ENCODE data around the gene TRAPPC12. TPM values are rescaled to one million over a fixed set of nuclear protein-coding genes. Genes with fewer than 3 reads are reported as not detected.

TRAPPC12 gene
- total RNA-seq, 4 donors from 2014 or later = 90.2 to 248 (median 157) TPM

GRCh38 chr2:3456125-3456524 lies 76.6 kb downstream of the TRAPPC12 start:
- no peaks in the 10 kb centered on the region for H3K9me3 ChIP-seq
- peak in 1 of 2 donors; percentile 63 for DNase-seq (ENCODE audit: low spot score in 2 of 2)
- no peaks in the 10 kb centered on the region for H3K27me3 ChIP-seq
- H3K4me1 ChIP-seq = no peaks in the 10 kb centered on the region
- peaks cover 56% of the 10 kb centered on the region for H3K36me3 ChIP-seq
- H3K4me3 ChIP-seq = no peak overlapping the region
- no peak overlapping the region for H3K27ac ChIP-seq
- no peak for TF ChIP-seq POLR2A (IDR thresholded peaks at IDR 0.05)
- TF ChIP-seq EP300 (IDR thresholded peaks at IDR 0.05) = no peak
- no peak for TF ChIP-seq CTCF (IDR thresholded peaks at IDR 0.05)
- TF ChIP-seq POLR2AphosphoS5 (IDR thresholded peaks at IDR 0.05) = no peak
- WGBS = 96% methylated on average over 14 of the region's 14 CpGs

DNA sequence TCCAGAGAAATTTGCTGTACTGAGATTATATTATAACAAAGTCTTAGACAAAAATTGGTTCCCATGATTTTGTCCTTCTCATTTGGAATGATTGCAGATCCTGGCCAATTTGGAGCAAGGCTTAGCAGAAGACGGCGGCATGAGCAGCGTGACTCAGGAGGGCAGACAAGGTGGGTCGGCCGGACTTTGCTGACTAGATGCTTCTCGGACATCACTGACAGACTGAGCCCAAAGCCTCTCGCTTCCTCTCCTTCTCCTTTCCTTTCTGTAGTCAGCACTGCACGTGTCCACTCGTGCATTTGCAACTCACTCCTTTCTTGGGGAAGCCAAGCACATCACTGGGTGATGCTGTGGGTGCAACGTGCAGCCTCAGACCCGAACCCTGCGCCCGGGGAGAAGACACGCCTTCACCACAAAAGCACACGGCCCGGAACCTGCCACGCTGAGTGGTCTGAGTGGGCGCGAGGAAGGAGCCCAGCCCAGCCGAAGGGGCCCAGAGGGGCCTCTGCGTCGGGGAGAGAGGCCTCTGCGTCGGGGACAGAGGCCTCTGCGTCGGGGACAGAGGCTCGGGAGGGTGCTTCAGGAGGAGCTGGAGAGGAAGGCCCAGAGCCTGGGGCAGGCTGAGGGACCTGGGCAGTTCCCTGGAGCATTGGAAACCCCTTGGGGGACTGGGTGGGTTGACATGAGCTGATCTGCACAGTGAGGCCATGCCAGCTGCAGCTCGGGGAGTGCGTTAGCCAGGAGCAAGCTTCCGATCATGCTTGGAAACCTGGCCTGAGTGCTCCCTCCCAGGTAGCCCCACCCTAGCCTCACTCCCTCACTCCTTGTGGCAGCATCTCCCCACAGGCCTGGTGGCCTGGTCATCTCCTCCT lies 78.3 kb downstream of the TRAPPC12 start:
- Histone ChIP-seq H3K36me3 (peaks cover 52% of the 10 kb centered on the region), H3K27me3 (no peaks in the 10 kb centered on the region), H3K9me3 (no peaks in the 10 kb centered on the region), H3K4me1 (peaks cover 11% of the 10 kb centered on the region), H3K4me3 (no peak overlapping the region), H3K27ac (no peak overlapping the region)
- 92% methylated on average over 30 of the region's 30 CpGs for WGBS
- peak in 1 of 2 donors; percentile 76 for DNase-seq (ENCODE audit: low spot score in 2 of 2)
- TF ChIP-seq POLR2AphosphoS5 (IDR thresholded peaks at IDR 0.05) = no peak
- no peak for TF ChIP-seq POLR2A (IDR thresholded peaks at IDR 0.05)
- no peak for TF ChIP-seq EP300 (IDR thresholded peaks at IDR 0.05)
- no peak for TF ChIP-seq CTCF (IDR thresholded peaks at IDR 0.05)

DNA sequence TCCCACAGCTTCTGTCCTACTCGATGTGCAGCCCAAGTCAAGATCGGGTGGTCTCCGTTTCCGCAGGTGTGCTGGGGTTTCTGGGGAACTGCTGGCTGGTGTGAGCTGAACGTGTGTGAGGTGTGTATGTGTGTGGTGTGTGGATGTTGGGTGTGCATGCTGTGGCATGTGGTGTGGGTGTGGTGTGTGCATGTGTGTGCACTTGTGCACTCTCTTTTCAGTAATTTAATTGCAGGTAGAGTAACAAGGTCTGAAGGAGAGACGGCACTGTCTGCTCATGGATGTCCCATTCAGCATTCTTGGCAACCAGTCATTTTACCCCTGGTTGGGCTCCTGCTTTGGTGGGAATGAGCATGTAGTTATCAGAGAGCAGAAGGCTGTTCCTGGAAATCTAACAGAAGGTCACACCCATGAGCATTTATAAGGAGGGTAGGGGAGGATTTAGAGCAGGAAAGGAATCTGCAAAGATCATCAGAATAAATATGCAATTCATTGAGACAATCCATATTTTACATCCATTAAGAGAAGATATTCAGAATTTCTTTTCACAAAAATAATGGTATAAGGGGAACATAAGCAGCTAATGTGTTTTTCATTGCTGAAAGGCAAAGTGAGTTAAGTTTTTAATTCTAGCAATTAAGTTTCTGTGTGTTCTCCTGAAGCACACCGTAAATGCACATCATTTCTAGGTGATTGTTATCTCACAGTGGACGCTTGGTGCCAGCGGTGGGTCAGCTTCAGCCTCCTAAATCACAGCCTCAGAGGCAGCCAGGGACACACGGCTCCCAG lies 79.1 kb downstream of the TRAPPC12 start:
- 74% methylated on average over 10 of the region's 10 CpGs for WGBS
- H3K4me3 ChIP-seq = no peak overlapping the region
- H3K4me1 ChIP-seq = peaks cover 11% of the 10 kb centered on the region
- H3K9me3 ChIP-seq = no peaks in the 10 kb centered on the region
- DNase-seq (ENCODE audit: low spot score in 2 of 2) = no peak
- peaks cover 51% of the 10 kb centered on the region for H3K36me3 ChIP-seq
- H3K27ac ChIP-seq = no peak overlapping the region
- H3K27me3 ChIP-seq = no peaks in the 10 kb centered on the region
- no peak for TF ChIP-seq POLR2AphosphoS5 (IDR thresholded peaks at IDR 0.05)

DNA sequence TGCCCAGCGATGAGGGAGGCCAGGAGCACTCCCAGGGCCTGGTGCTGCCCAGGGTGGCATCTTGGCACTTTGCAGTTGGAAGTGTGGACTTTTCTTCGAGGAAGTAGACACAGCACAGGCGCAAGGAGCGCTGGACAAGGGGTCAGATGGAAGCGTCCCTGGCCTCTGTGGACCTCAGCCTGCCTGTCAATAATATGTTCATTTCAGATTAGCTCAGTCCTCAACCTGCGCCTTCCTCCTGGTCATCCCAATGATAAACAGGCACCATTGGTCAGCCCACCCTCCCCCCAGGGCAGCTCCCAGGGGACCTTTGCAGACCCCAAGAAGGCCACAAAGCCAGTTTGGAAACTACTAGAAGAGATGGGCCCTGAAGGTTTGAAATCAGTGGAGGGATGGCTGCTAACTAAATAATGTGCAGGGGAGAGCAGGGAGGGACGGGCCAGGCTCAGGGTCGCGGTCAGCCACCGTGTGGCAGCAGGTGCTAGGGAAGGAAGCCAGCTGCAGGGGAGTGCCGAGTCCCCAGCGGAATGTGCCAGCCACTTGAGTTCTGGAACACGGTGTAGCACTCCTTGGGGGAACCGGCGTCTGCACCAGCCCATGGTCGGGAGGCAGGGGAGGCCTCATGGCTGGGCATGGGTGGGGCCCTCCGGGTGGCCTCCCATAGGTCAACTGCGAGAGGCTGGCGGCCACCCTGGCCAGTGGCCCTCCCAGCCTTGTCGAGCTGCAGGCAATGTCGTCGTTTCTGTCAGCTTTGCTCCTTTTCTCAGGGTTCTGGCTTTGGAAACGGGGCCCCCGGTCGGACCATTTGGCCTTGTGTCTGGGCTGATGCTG lies 79.9 kb downstream of the TRAPPC12 start:
- Histone ChIP-seq H3K27me3 (no peaks in the 10 kb centered on the region), H3K4me3 (no peak overlapping the region), H3K36me3 (peaks cover 51% of the 10 kb centered on the region), H3K9me3 (no peaks in the 10 kb centered on the region), H3K27ac (no peak overlapping the region), H3K4me1 (peaks cover 11% of the 10 kb centered on the region)
- TF ChIP-seq CTCF (IDR thresholded peaks at IDR 0.05) = no peak
- no peak for TF ChIP-seq POLR2A (IDR thresholded peaks at IDR 0.05)
- TF ChIP-seq POLR2AphosphoS5 (IDR thresholded peaks at IDR 0.05) = no peak
- TF ChIP-seq EP300 (IDR thresholded peaks at IDR 0.05) = no peak
- DNase-seq (ENCODE audit: low spot score in 2 of 2) = peak in 1 of 2 donors; percentile 77
- WGBS = 87% methylated on average over 16 of the region's 25 CpGs

- H3K4me3 ChIP-seq = no peak overlapping the region
- H3K27ac ChIP-seq = no peak overlapping the region
- peaks cover 59% of the 10 kb centered on the region for H3K36me3 ChIP-seq
- DNase-seq (ENCODE audit: low spot score in 2 of 2) = peak in 1 of 2 donors; percentile 55
- WGBS = 87% methylated on average over 11 of the region's 11 CpGs
- H3K9me3 ChIP-seq = no peaks in the 10 kb centered on the region
- no peaks in the 10 kb centered on the region for H3K27me3 ChIP-seq
- TF ChIP-seq POLR2A (IDR thresholded peaks at IDR 0.05) = no peak
- TF ChIP-seq CTCF (IDR thresholded peaks at IDR 0.05) = no peak
- no peak for TF ChIP-seq POLR2AphosphoS5 (IDR thresholded peaks at IDR 0.05)
- TF ChIP-seq EP300 (IDR thresholded peaks at IDR 0.05) = no peak
- H3K4me1 ChIP-seq = peaks cover 11% of the 10 kb centered on the region
These were observed 80.7 kb downstream of the TRAPPC12 start for GRCh38 chr2:3460156-3460555.
